PC-9 (cell line): Measurements from ENCODE around the gene ZNF598. TPM values are rescaled to one million over a fixed set of nuclear protein-coding genes. Genes with fewer than 3 reads are reported as not detected.

Experiments
- BruUV-seq: library from RNA; stranded (reverse); fragments of 400-500 nt; replicated peaks from 2 replicates; lab custom pipeline; 2021; lab: Mats Ljungman, UMichigan
- CTCF ChIA-PET: fragments of 300-600 bp; sonication (Branson Sonifier 250); formaldehyde crosslinking; loops from one replicate; lab custom pipeline; 2022; ENCODE audit warnings: antibody characterized with exemption; lab: Charles Lee
- POLR2A ChIA-PET: fragments of 300-600 bp; sonication (Branson Sonifier 250); formaldehyde crosslinking; loops from one replicate; lab custom pipeline; 2022; ENCODE audit warnings: antibody characterized with exemption; ENCODE audit not compliant: unreplicated experiment; lab: Charles Lee
- DNase-seq, 2 experiments: peaks; one replicate each; pipeline versions ENCODE4 v3.0.0 to v3.0.0-alpha.2; 2015 to 2022; ENCODE audit warnings: mixed read lengths in 1 of 2
- H2AFZ ChIP-seq: fragments of 200-600 bp; sonication (generic); 2 replicates; pipeline ENCODE4 v1.8.1; 2017; ENCODE audit warnings: antibody characterized with exemption
- H3F3A ChIP-seq: fragments of 200-600 bp; sonication (generic); 2 replicates; pipeline ENCODE4 v1.8.1; 2017; ENCODE audit warnings: antibody characterized with exemption, mild to moderate bottlenecking, low read depth; ENCODE audit not compliant: insufficient read depth
- H3K27ac ChIP-seq: fragments of 200-600 bp; sonication (generic); 2 replicates; pipeline ENCODE4 v1.6.1; 2016; ENCODE audit warnings: mixed run types
- H3K27me3 ChIP-seq: fragments of 200-600 bp; sonication (generic); 2 replicates; pipeline ENCODE4 v1.6.1; 2016; ENCODE audit warnings: low read depth, mixed run types; ENCODE audit not compliant: insufficient read depth
- H3K36me3 ChIP-seq: fragments of 200-600 bp; sonication (generic); 2 replicates; pipeline ENCODE4 v1.6.1; 2016; ENCODE audit warnings: low read depth, mixed run types
- H3K4me1 ChIP-seq: fragments of 200-600 bp; sonication (generic); replicated peaks from 2 replicates; pipeline ENCODE4 v1.6.1; 2016; ENCODE audit warnings: mixed run types; ENCODE audit not compliant: insufficient read depth
- H3K4me2 ChIP-seq: fragments of 200-600 bp; sonication (generic); 2 replicates; pipeline ENCODE4 v1.6.1; 2017; ENCODE audit warnings: mixed run types
- H3K4me3 ChIP-seq: fragments of 200-600 bp; sonication (generic); 2 replicates; pipeline ENCODE4 v1.6.1; 2016; ENCODE audit warnings: mixed run types
- H3K79me2 ChIP-seq: fragments of 200-600 bp; sonication (generic); 2 replicates; pipeline ENCODE4 v1.6.1; 2017; ENCODE audit warnings: low read depth, mixed run types
- H3K9me2 ChIP-seq: fragments of 200-600 bp; sonication (generic); 2 replicates; pipeline ENCODE4 v1.8.1; 2017; ENCODE audit warnings: mild to moderate bottlenecking; ENCODE audit not compliant: insufficient read depth
- H3K9me3 ChIP-seq: fragments of 200-600 bp; sonication (generic); 2 replicates; pipeline ENCODE4 v1.8.1; 2016; ENCODE audit warnings: low read depth; ENCODE audit not compliant: insufficient read depth
- H4K20me1 ChIP-seq: fragments of 200-600 bp; sonication (generic); 2 replicates; pipeline ENCODE4 v1.8.1; 2017; ENCODE audit not compliant: insufficient read depth
- CTCF ChIP-seq: fragments of 200-600 bp; sonication (generic); conservative IDR thresholded peaks from 2 replicates; pipeline ENCODE4 v1.6.1; 2017; ENCODE audit warnings: mixed run types, antibody characterized with exemption, mild to moderate bottlenecking, moderate library complexity
- EZH2 ChIP-seq: fragments of 200-600 bp; sonication (generic); IDR thresholded peaks from 2 replicates; pipeline ENCODE4 v1.8.0; 2017; ENCODE audit warnings: antibody characterized with exemption, low read depth
- intact Hi-C: fragments of 100-400 bp; cut with micrococcal nuclease; formaldehyde crosslinking; loops from one replicate; pipeline ENCODE4 v1.10.0; 2022; ENCODE audit not compliant: unreplicated experiment
- total RNA-seq: library from RNA; stranded (reverse); gene quantifications from 2 replicates; pipeline ENCODE4 v1.2.3, GENCODE V29; 2021

The ZNF598 gene
- total RNA-seq, 1 experiment from 2014 or later: 72.5 TPM

GRCh38 chr16:2039274-2040031 is 29.8 kb upstream of the ZNF598 start:
- intact Hi-C loops: loop anchor here (10.0 kb wide), 1 partner anchor 565 kb away; no protein-coding TSS in a partner anchor
- peaks cover 45% of the 10 kb centered on the region for H3K4me1 ChIP-seq
- no peaks in the 10 kb centered on the region for H3K9me2 ChIP-seq
- peak overlapping the region; percentile 71; the same call in 1 of the 2 replicates for H3K4me2 ChIP-seq
- no TSS peak for BruUV-seq
- no peaks in the 10 kb centered on the region for H3K79me2 ChIP-seq
- POLR2A ChIA-PET: no interaction called here
- no peak overlapping the region for H3K27ac ChIP-seq
- no peaks in the 10 kb centered on the region for H3K36me3 ChIP-seq
- DNase-seq: peak in 1 of 2 experiments; percentile 31
- no peak overlapping the region for H2AFZ ChIP-seq
- H3K27me3 ChIP-seq: no peaks in the 10 kb centered on the region
- H3F3A ChIP-seq: peaks cover 32% of the 10 kb centered on the region
- H4K20me1 ChIP-seq: no peaks in the 10 kb centered on the region
- CTCF ChIA-PET: no interaction called here
- no peaks in the 10 kb centered on the region for H3K9me3 ChIP-seq
- no peak overlapping the region for H3K4me3 ChIP-seq
- TF ChIP-seq CTCF: no peak
- no peak for TF ChIP-seq EZH2

GRCh38 chr16:2038382-2039231 is 29.0 kb upstream of the ZNF598 start:
- H3F3A ChIP-seq: peaks cover 32% of the 10 kb centered on the region
- no peak overlapping the region for H3K4me2 ChIP-seq
- no peak for DNase-seq
- ChIA-PET POLR2A (no interaction called here), CTCF (interaction anchor here (0.6 kb wide), 1 partner anchor 27 kb away, joined by 18 read pairs; no protein-coding TSS in a partner anchor)
- no peaks in the 10 kb centered on the region for H3K9me3 ChIP-seq
- peaks cover 42% of the 10 kb centered on the region for H3K4me1 ChIP-seq
- H3K27ac ChIP-seq: no peak overlapping the region
- H4K20me1 ChIP-seq: no peaks in the 10 kb centered on the region
- no TSS peak for BruUV-seq
- intact Hi-C loops: no loop called here
- H2AFZ ChIP-seq: no peak overlapping the region
- no peaks in the 10 kb centered on the region for H3K36me3 ChIP-seq
- TF ChIP-seq EZH2 (no peak), CTCF (no peak)
- H3K9me2 ChIP-seq: no peaks in the 10 kb centered on the region
- no peaks in the 10 kb centered on the region for H3K27me3 ChIP-seq
- H3K79me2 ChIP-seq: no peaks in the 10 kb centered on the region
- H3K4me3 ChIP-seq: no peak overlapping the region

GRCh38 chr16:2037647-2038381 is 28.2 kb upstream of the ZNF598 start:
- Histone ChIP-seq H3K27ac (no peak overlapping the region), H3F3A (peaks cover 29% of the 10 kb centered on the region), H3K4me2 (no peak overlapping the region), H3K9me3 (no peaks in the 10 kb centered on the region), H3K36me3 (no peaks in the 10 kb centered on the region), H4K20me1 (no peaks in the 10 kb centered on the region), H2AFZ (no peak overlapping the region), H3K79me2 (no peaks in the 10 kb centered on the region), H3K4me1 (peaks cover 41% of the 10 kb centered on the region), H3K27me3 (no peaks in the 10 kb centered on the region), H3K9me2 (no peaks in the 10 kb centered on the region), H3K4me3 (no peak overlapping the region)
- ChIA-PET CTCF (interaction anchor here (0.6 kb wide), 1 partner anchor 26 kb away, joined by 18 read pairs; no protein-coding TSS in a partner anchor), POLR2A (no interaction called here)
- TF ChIP-seq CTCF (no peak), EZH2 (no peak)
- TSS peak; percentile 22 for BruUV-seq
- no peak for DNase-seq
- intact Hi-C loops: no loop called here
